Spleen (tissue), 7 donors: ENCODE measurements around the gene AEBP2.

Experiments used
- CTCF ChIP-seq, 11 experiments: fragments of 200-600 bp in 7 of 11; fragments of 450-650 bp in 4 of 11; sonication (generic) in 4 of 11; IDR thresholded peaks in 8 of 11; conservative IDR thresholded peaks in 3 of 11; 1 replicate in 7 of 11; 2 replicates in 4 of 11; pipeline versions ENCODE4 v1.4.0 to v1.8.0; 2016 to 2021; ENCODE audit warnings: antibody characterized with exemption in 11 of 11, inconsistent platforms in 4 of 11, mild to moderate bottlenecking in 1 of 11
- POLR2A ChIP-seq, 3 donors: fragments of 450-650 bp; IDR thresholded peaks; one replicate each; pipeline ENCODE4 v1.5.1; 2017; ENCODE audit warnings: antibody characterized with exemption in 3 of 3, mild to moderate bottlenecking in 1 of 3
- POLR2AphosphoS5 ChIP-seq, 3 donors: sonication (generic); formaldehyde crosslinking; IDR thresholded peaks; one replicate each; pipeline ENCODE4 v1.5.1; 2017; ENCODE audit warnings: antibody characterized with exemption in 3 of 3
- donor health status: DM: no; HTN: no; CAD: no; lungs with moderate emphysema.
- donor health status: DM: no; HTN: no; CAD: no.
- donor health status: DM: no; HTN: no; CAD: no.

GRCh38 chr12:19440916-19441315 is 1.6 kb downstream of the AEBP2 start:
- TF ChIP-seq POLR2A (IDR thresholded peaks at IDR 0.05) (no peak), CTCF (IDR thresholded peaks at IDR 0.05 in 8 of 11, conservative IDR thresholded peaks at IDR 0.05 in 3 of 11) (no peak), POLR2AphosphoS5 (IDR thresholded peaks at IDR 0.05) (no peak)
